Panc1 (cell line): Measurements from ENCODE around the gene MBNL2. TPM values are rescaled to one million over a fixed set of nuclear protein-coding genes. Genes with fewer than 3 reads are reported as not detected.

Experiments used
- ATAC-seq: fragments of 200-7000 bp; cut with Tn5 transposase; 2 replicates; pipeline ENCODE4 v1.9.1; 2020; ENCODE audit warnings: mild to moderate bottlenecking, moderate library complexity
- BruUV-seq: library from RNA; stranded (reverse); fragments of 400-500 nt; replicated peaks from 2 replicates; lab custom pipeline; 2021; lab: Mats Ljungman, UMichigan
- CTCF ChIA-PET: fragments of 300-600 bp; sonication (Branson Sonifier 250); formaldehyde crosslinking; loops from one replicate; lab custom pipeline; 2022; ENCODE audit warnings: antibody characterized with exemption; lab: Charles Lee
- POLR2A ChIA-PET: fragments of 300-600 bp; sonication (Branson Sonifier 250); formaldehyde crosslinking; loops from one replicate; lab custom pipeline; 2022; ENCODE audit warnings: antibody characterized with exemption; lab: Charles Lee
- DNase-seq: peaks from one replicate; pipeline ENCODE4 v3.0.0-alpha.2; 2010; ENCODE audit warnings: low read depth, low spot score
- H3K27ac ChIP-seq: 2 replicates; pipeline ENCODE4 v1.5.1; 2011; ENCODE audit warnings: mild to moderate bottlenecking, low read length, inconsistent platforms
- H3K27me3 ChIP-seq: fragments of 200-500 bp; sonication (Bioruptor generic); 2 replicates; pipeline ENCODE4 v1.6.0; 2014; ENCODE audit warnings: low read length, inconsistent platforms; ENCODE audit not compliant: control insufficient read depth, insufficient read depth
- H3K36me3 ChIP-seq: fragments of 200-500 bp; sonication (Bioruptor generic); 2 replicates; pipeline ENCODE4 v1.5.1; 2014; ENCODE audit warnings: inconsistent platforms, mild to moderate bottlenecking, low read length, moderate library complexity; ENCODE audit not compliant: control insufficient read depth, insufficient read depth
- H3K4me1 ChIP-seq: 2 replicates; pipeline ENCODE4 v1.5.1; 2011; ENCODE audit warnings: inconsistent platforms, mild to moderate bottlenecking, low read length, moderate library complexity; ENCODE audit not compliant: control insufficient read depth, insufficient read depth
- H3K4me3 ChIP-seq, 2 experiments: 2 replicates each; pipeline ENCODE4 v1.5.1; 2011 to 2012; ENCODE audit warnings: low read depth in 2 of 2, low read length in 2 of 2, mild to moderate bottlenecking in 2 of 2, inconsistent platforms in 1 of 2, moderate library complexity in 1 of 2
- H3K9me3 ChIP-seq: fragments of 200-500 bp; sonication (Bioruptor generic); 2 replicates; pipeline ENCODE4 v1.5.1; 2014; ENCODE audit warnings: low read depth, mild to moderate bottlenecking, inconsistent platforms, low read length, moderate library complexity; ENCODE audit not compliant: control insufficient read depth, insufficient read depth
- CTCF ChIP-seq: fragments of 450-650 bp; IDR thresholded peaks from 2 replicates; pipeline ENCODE4 v1.5.1; 2017; ENCODE audit warnings: mild to moderate bottlenecking
- POLR2AphosphoS5 ChIP-seq: IDR thresholded peaks from 2 replicates; pipeline ENCODE4 v1.6.1; 2012; ENCODE audit warnings: mild to moderate bottlenecking, low read depth, low read length, moderate library complexity
- REST ChIP-seq, 2 experiments: IDR thresholded peaks; 2 replicates each; pipeline ENCODE4 v1.6.1; 2011 to 2012; ENCODE audit warnings: low read depth in 2 of 2, control low read depth in 1 of 2, low read length in 1 of 2, mild to moderate bottlenecking in 1 of 2, moderate library complexity in 1 of 2; ENCODE audit not compliant: insufficient read depth in 1 of 2
- SIN3A ChIP-seq: IDR thresholded peaks from 2 replicates; pipeline ENCODE4 v1.6.1; 2012; ENCODE audit warnings: low read depth, mild to moderate bottlenecking, low read length, moderate library complexity, borderline replicate concordance; ENCODE audit not compliant: insufficient read depth
- TCF7L2 ChIP-seq: IDR thresholded peaks from 2 replicates; pipeline ENCODE4 v1.6.1; 2011; ENCODE audit warnings: mild to moderate bottlenecking, low read depth, low read length, inconsistent platforms
- in situ Hi-C: cut with HindIII; loops from 2 replicates; pipeline ENCODE4 v1.10.0; 2016; ENCODE audit warnings: low sequenced_read_pairs, low pct_unique_long_range_greater_than_20kb
- intact Hi-C: fragments of 100-400 bp; cut with micrococcal nuclease; formaldehyde crosslinking; loops from one replicate; pipeline ENCODE4 v1.10.0; 2022; ENCODE audit not compliant: unreplicated experiment
- total RNA-seq: library from RNA; stranded (reverse); gene quantifications from one replicate; pipeline ENCODE4 v1.2.1, GENCODE V29; 2021; ENCODE audit not compliant: unreplicated experiment

Gene MBNL2
- total RNA-seq, 1 experiment from 2014 or later, result 103 TPM

- POLR2A ChIA-PET, result no interaction called here
- CTCF ChIA-PET, result no interaction called here
- no peaks in the 10 kb centered on the region for H3K27me3 ChIP-seq
- no peak overlapping the region for H3K27ac ChIP-seq
- in situ Hi-C loops, result no loop called here
- intact Hi-C loops, result no loop called here
- no peak for TF ChIP-seq POLR2AphosphoS5
- no peak for TF ChIP-seq CTCF
- no peak for TF ChIP-seq SIN3A
- TF ChIP-seq REST (IDR thresholded peaks at IDR 0.05; ENCODE audit: insufficient read depth in 1 of 2, low read depth in 2 of 2, low read length in 1 of 2), result no peak
- H3K4me1 ChIP-seq, result peaks cover 8% of the 10 kb centered on the region; the same call in 1 of the 2 replicates
- peaks cover 18% of the 10 kb centered on the region; the same call in 1 of the 2 replicates for H3K36me3 ChIP-seq
- no peak for DNase-seq
- H3K9me3 ChIP-seq, result no peaks in the 10 kb centered on the region
- BruUV-seq, result no TSS peak
- no peak for ATAC-seq
- H3K4me3 ChIP-seq, result no peak overlapping the region
These were observed 165.3 kb downstream of the MBNL2 start for GRCh38 chr13:97387485-97387839.

GRCh38 chr13:97387890-97388289 lies 165.8 kb downstream of the MBNL2 start:
- no TSS peak for BruUV-seq
- in situ Hi-C loops, result no loop called here
- CTCF ChIA-PET, result no interaction called here

More at GRCh38 chr13:97387890-97388289, 165.8 kb downstream of the MBNL2 start:
- Histone ChIP-seq H3K27ac (no peak overlapping the region), H3K4me3 (no peak overlapping the region), H3K36me3 (peaks cover 22% of the 10 kb centered on the region; the same call in 1 of the 2 replicates), H3K4me1 (peaks cover 8% of the 10 kb centered on the region; the same call in 1 of the 2 replicates), H3K27me3 (no peaks in the 10 kb centered on the region), H3K9me3 (no peaks in the 10 kb centered on the region)
- DNase-seq (no peak), ATAC-seq (no peak)
- intact Hi-C loops, result no loop called here
- POLR2A ChIA-PET, result no interaction called here
- no peak for TF ChIP-seq SIN3A
- no peak for TF ChIP-seq TCF7L2
- TF ChIP-seq CTCF, result no peak
- no peak for TF ChIP-seq REST (IDR thresholded peaks at IDR 0.05; ENCODE audit: insufficient read depth in 1 of 2, low read depth in 2 of 2, low read length in 1 of 2)
- no peak for TF ChIP-seq POLR2AphosphoS5
